SH-SY5Y (cell line): ENCODE data around the gene NET1.

Experiments
- GATA2 ChIP-seq: IDR thresholded peaks from 2 replicates; pipeline ENCODE4 v1.6.1; 2011; ENCODE audit warnings: mild to moderate bottlenecking, low read depth, low read length
- GATA3 ChIP-seq: IDR thresholded peaks from 2 replicates; pipeline ENCODE4 v1.6.1; 2011; ENCODE audit warnings: low read depth, mild to moderate bottlenecking, low read length, moderate library complexity

GRCh38 chr10:5506246-5506645, 93.9 kb downstream of the NET1 start:
- TF ChIP-seq GATA3 (no peak), GATA2 (no peak)
